ENCODE measurements around the gene EBP. TPM values are rescaled to one million over a fixed set of nuclear protein-coding genes. Genes with fewer than 3 reads are reported as not detected.

Gene EBP
- total RNA-seq, 2 experiments from 2014 or later, result 168 TPM

DNA sequence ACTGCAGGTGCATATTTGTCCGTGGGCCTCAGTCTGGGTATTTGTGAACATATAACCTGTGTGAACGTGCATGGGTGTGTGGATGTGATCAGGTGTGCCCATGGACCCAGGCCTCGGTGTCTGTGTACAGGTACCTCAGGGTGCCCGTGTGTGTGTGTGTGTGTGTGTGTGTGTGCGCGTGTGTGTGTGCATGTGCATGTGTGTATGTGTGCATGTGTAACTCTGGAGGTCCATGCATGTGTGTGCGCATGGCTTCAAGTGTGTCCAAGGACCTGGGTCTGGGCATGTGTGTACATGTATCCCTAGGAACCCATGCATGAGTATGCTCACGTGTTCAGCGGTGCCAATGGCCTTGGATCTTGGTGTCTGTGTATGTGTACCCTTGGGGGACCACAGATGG, 29.8 kb upstream of the EBP start:
- ChIA-PET POLR2A (no interaction called here), CTCF (no interaction called here)

DNA sequence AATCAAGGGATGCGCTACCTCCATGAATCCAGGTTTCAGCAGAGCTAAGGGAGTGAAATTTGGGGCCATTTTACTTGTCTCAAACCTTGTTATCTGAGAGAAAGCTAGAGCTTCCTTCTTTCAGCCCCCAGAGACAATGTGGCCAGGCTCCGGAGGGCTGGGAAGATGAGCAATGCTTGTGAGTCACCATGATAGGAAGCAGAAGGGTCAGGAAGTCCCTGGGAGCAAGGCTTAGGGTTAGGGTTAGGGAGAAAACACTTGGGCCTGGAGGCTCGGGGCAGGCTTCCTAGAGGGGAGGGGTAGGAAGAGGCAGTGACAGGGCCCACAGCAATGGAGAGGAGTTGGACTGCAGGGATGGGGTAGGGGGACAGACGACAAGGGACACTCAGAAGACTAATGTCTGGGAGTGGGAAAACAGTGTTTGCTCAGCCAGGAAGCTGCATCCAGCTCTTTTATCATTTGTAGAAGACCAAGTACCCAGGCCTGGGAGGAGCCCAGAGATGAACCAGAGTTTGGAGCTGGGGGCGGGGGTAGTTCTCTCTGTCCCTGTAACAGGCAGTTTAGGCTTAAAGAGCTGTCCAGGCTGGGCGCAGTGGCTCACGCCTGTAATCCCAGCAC, 29.2 kb upstream of the EBP start:
- POLR2A ChIA-PET, result no interaction called here
- CTCF ChIA-PET, result no interaction called here

DNA sequence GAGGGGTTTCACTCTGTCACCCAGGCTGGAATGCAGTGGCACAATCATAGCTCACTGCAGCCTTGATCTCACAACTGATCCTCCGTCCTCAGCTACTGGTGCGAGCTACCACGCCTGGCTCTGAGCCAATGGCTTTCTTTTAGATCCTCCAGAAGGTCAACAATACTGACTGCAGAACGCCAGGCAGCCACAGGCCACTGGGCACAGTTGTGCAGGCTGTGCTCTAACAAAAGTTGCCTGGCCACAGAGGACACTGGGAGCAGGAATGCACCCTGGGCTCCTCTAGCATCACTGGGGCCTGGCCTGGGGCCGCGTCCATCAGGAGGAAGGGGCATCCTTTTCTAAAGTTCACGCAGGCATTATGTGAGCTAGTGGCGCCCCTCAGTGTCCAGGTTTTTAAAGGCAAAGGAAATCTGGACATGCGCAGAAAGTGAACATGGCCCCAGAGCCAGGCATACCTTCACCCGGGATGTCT, 27.7 kb upstream of the EBP start:
- CTCF ChIA-PET, result no interaction called here
- POLR2A ChIA-PET, result interaction anchor here (0.7 kb wide), 1 partner anchor 27 kb away, joined by 5 read pairs; no protein-coding TSS in a partner anchor

DNA sequence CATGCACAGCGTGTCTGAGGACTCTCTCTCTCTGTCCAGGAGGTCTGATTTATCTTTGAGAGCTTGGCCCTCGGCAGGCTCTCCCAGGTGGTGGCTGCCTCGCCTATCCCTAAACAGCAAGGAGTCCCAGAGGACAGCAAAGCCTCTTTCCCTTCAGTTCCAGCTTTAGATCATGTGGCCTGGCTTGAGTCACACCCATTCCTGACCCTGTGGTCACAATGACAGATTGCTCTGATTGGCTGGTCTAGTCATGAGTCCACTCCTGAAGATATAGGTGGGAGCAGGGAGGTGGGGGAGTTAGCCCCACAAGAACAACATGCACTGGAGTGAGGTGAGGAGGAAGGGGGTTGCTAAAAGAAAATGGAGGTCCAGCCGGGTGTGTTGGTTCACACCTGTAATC, 24.9 kb upstream of the EBP start:
- POLR2A ChIA-PET, result no interaction called here
- CTCF ChIA-PET, result no interaction called here

DNA sequence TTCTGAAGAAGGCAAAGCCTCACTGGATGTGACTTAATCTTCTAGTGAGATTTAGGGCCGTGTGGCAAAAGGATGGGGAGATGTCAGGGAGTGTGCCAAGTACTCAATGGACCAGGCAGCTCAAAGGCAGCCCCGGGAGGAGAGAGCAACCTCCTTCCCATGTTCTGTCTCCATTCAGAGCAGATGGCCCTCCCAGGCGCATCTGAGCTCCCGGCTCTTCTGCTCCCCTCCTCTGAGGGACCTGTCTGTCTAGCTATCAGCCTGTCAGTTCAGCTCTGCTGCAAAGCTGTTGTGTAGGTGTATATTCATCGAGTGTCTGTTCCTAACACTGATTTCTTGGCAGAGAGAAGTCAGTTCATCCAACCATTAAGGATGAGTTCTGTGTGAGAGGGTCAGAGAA, 23.7 kb upstream of the EBP start:
- CTCF ChIA-PET, result no interaction called here
- POLR2A ChIA-PET, result no interaction called here

DNA sequence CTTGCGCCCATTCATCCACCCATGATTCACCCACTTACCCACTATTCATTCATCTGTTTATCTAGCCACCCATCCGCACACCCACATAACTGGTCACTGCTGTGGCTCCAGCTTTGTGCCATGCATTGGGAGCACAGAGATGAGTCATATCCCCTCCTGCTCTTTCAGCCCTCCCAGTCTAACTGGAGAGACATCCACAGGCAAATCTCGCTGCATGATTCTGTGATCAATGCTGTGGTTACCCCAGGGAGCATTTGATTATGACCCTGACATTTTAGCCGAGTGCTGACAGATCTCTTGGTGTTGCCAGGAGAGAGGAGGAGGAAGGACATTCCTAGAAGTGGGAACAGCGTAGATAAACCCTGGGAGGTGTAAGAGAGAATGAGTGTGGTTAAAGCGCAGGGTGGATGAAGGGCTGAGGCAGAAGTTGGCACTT, 23.2 kb upstream of the EBP start:
- ChIA-PET CTCF (no interaction called here), POLR2A (no interaction called here)

DNA sequence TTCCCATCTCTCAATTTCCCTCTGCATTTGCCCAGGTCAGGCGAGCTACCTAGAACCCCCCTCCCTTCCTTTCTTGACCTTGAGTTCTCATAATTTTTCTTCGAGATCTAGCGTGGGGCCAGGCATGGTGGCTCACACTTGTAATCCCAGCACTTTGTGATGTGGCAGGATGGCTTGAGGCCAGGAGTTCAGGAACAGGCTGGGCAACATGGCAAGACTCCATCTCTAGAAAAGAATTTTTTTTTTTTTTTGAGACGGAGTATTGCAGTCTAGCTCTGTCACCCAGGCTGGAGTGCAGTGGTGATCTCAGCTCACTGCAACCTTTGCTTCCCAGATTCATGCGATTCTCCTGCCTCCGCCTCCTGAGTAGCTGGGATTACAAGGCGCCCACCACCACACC, 17.3 kb upstream of the EBP start:
- ChIA-PET POLR2A (no interaction called here), CTCF (interaction anchor here (1.0 kb wide), 1 partner anchor 37 kb away, joined by 3 read pairs; no protein-coding TSS in a partner anchor)

DNA sequence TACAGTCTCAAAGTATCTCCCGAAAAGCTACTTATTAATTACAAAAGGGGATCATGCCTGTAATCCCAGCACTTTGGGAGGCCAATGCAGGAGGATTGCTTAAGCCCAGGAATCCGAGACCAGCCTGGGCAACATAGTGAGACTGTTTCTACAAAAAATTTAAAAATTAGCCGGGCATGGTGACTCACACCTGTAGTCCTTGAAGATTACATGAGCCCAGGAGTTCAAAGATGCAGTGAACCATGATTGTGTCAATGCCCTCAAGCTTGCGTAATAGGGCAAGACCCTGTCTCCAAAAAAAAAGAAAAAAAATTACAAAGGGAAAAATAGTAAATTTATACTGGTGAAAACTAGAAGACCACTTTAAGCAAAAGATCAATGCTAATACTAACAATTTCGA, 16.1 kb upstream of the EBP start:
- ChIA-PET POLR2A (no interaction called here), CTCF (no interaction called here)

DNA sequence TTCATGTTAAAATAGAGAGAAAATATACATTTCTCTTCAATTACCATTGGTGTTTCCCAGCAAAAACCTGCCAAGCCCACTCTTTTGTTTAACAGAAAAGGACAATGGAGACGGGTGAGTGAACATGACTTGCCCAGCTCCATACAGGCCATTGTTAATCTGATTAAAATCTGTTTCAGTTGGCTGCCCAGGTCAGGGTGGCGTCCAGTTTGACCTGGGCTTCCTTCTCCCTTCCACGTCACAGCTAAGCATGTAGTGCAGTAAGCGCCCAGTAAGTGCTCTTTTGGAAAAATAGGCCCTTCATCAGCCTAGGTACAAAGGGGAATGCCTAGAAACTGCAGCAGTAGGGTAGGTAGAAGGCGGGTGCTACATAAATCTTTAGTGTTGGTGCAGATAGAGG, 14.4 kb upstream of the EBP start:
- POLR2A ChIA-PET, result no interaction called here
- CTCF ChIA-PET, result no interaction called here

DNA sequence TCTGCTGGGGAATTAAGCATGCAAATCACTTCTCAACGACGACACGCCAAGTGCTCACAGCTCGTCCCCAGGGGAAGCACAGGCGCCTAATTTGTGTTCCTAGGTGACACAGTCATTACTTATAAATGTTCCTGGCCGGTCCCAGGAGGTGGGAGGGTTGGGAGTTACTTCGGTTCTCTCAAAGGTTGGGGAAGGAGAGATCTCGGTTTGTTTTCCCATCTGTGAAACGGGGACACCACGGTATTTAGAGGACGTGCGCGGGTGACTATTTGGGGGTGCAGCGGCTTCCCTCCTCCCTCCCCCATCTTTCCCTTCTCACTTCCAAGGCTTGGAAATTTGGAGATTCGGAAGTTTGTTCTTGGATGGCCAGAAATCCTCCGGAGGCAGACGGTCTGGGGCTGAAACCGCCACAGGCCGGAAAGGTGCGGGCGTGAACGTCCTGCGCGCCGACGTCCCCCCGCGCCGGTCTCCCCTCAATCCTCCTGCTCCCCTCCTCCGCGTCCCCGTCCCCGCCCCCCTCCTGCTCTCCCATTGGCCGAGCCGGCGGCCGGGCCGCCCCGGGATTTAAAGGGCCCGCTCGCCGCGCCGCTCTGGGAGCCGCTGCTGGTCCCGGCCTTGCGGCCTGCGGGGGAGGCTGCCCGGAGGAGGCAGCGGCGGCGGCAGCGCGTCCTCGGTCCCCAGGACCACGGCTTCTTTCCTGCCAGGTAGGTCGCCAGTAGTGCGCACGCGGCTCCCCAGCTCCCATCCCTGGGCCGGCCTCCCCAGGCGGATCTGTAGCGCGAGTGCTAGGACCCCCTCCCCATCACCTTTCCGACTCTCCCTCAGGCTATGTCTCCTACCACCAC, 13.0 kb upstream of the EBP start, which contains the start of gene PORCN:
TSS of gene PORCN (plus strand) at position 593 of the 845 bp plus-strand sequence. CDS start 829 bp downstream, outside the sequence.
- POLR2A ChIA-PET, result no interaction called here

DNA sequence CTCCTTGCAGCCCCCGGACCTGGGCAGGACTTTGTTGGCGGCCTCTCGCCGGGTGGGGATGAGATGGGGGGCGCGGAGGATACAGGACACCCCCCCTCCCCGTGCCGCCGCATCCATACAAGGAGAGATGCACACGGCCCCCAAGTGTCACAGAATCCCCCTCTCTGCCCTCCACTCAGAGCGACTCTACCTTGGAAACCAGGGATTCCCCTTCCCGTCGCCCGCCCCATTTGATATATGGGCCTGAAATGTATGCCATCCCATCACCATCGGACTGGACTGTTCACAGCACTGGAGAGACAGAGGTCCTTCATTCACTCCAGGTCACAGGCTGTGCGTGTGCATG, 12.4 kb upstream of the EBP start:
- POLR2A ChIA-PET, result no interaction called here
- CTCF ChIA-PET, result no interaction called here

More for the DNA sequence above, 13.0 kb upstream of the EBP start, which contains the start of gene PORCN:
- CTCF ChIA-PET, result no interaction called here

DNA sequence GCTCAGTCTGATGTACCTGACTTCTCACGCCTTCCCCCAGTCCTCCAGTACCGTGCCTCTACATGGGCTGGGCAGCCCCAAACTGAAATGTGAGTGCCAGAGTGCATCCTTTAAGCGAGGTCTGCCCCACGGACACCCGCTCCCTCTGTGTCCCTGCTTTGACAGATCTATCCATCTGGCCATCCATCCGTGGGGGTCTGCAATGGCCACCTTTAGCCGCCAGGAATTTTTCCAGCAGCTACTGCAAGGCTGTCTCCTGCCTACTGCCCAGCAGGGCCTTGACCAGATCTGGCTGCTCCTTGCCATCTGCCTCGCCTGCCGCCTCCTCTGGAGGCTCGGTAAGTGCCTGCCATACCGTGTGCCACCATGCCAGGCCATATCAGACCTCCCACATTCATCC, 12.0 kb upstream of the EBP start:
- POLR2A ChIA-PET, result no interaction called here

DNA sequence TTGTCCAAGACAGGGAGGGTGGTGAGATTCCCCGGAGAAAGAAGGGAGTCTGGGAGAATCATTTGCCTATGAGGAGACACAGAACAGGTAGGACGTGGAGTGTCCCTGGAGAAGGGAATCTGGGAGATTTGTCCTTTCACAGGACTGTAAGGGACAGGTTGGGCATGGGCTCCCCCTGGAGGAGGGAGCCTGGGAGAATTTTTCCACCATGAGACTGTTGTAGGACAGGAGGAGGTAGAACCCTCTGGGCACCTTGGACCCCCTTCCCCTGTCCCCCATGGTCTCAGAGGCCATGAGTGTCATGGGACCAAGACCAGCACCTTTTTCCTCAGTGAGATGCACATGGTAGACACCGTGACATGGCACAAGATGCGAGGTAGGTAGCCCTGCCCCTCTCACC, 10.0 kb upstream of the EBP start:
- CTCF ChIA-PET, result no interaction called here

More for the DNA sequence above, 12.0 kb upstream of the EBP start:
- CTCF ChIA-PET, result no interaction called here

DNA sequence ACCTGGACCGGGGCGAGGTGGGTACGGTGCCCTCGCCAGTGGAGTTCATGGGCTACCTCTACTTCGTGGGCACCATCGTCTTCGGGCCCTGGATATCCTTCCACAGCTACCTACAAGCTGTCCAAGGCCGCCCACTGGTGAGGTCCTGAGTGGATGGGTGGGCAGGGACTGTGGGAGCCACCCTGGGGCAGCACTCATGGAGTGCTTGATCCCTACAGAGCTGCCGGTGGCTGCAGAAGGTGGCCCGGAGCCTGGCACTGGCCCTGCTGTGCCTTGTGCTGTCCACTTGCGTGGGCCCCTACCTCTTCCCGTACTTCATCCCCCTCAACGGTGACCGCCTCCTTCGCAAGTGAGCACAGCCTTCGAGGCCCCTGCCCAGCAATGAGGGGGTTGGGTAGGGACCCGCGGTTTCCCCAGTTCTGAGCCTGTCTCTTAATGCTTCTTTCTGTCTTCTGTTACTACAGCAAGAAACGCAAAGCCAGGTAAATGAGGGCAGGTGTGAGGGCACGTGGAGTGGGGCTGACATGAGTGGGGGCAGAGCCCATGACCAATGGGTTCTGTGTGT, 9.2 kb upstream of the EBP start:
- CTCF ChIA-PET, result no interaction called here
- POLR2A ChIA-PET, result no interaction called here

More for the DNA sequence above, 10.0 kb upstream of the EBP start:
- POLR2A ChIA-PET, result no interaction called here

DNA sequence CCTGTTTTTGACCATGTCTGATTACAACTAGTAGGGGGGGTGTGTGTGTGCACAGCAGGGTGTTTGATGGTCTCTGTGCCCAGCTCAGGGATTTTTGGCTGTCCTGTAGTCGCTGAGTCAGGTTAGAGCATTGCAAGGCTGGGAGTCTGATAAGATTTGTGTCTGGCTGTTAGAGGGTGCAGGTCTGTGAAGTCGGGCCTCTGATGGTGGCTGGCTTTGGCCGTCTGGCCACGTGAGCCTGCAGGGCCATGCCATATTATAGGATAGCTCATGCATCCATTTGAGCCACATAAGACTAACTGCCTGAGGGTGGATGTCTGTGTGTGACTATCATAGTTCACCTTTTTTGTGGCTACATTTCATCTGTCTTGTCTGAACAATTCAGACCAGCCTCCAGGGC, 7.9 kb upstream of the EBP start:
- CTCF ChIA-PET, result no interaction called here
- POLR2A ChIA-PET, result no interaction called here

DNA sequence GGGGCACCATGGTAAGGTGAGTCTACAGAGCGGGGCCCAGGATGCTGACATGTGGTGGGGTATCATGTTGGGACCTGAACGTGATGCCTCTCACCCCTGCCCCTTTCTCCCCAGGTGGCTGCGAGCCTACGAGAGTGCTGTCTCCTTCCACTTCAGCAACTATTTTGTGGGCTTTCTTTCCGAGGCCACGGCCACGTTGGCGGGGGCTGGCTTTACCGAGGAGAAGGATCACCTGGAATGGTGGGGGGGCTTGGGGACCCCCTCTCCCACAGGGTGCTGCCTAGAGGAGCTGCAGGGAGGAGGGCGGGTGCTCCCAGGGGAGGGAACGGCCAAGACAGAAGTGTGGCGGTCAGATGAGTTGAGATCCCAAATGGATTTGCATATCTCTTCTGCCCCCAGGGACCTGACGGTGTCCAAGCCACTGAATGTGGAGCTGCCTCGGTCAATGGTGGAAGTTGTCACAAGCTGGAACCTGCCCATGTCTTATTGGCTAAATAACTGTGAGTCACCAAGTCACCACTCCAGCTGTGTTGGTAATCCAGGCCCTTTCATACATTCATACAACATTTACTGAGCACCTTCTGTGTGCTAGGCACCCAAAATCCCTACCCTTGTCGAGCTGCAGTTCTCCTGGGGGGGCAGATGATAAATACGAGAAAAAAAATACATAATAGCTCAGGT, 7.3 kb upstream of the EBP start:
- ChIA-PET CTCF (no interaction called here), POLR2A (no interaction called here)

DNA sequence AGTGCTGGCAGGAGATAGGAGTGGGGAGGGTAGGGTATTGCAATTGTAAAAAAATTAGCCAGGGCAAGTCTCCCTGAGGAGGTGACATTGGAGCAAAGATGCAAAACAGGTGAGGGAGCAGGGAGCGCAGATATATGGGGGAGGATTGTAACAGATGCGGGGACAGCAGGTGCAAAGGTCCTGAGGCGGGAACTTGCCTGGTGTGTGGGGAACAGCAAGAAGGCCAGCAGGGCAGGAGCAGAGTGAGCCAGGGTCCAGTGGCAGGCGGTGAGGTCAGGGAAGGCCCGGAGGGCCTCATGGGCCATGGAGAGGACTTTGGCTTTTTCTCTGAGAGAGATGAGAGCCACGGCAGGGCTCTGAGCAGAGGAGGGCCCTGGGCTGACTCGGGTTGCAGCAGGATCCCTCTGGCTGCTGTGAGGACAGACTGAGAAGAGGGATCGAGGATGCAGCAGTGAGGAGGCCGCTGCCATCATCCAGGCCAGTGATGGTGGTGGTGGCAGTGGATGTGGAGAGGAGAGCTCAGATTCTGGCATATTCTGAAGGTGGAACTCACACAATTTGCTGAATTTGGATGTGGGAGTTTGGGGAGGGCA, 6.6 kb upstream of the EBP start:
- POLR2A ChIA-PET, result no interaction called here
- CTCF ChIA-PET, result no interaction called here

DNA sequence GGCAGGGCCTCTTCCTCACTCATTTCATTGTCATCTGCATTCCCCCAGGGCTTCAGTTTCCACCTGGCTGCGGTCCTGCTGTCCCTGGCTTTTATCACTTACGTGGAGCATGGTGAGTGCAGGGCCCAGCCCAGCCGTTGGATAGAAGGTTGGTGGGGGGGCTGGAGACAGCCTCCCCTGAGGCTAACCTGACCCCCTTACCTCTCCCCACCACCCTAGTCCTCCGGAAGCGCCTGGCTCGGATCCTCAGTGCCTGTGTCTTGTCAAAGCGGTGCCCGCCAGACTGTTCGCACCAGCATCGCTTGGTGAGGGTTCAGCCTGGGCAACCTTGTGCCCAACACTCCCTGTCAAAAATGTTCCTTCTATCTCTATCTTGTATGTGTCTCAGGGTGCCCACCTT, 5.8 kb upstream of the EBP start:
- ChIA-PET CTCF (no interaction called here), POLR2A (no interaction called here)

DNA sequence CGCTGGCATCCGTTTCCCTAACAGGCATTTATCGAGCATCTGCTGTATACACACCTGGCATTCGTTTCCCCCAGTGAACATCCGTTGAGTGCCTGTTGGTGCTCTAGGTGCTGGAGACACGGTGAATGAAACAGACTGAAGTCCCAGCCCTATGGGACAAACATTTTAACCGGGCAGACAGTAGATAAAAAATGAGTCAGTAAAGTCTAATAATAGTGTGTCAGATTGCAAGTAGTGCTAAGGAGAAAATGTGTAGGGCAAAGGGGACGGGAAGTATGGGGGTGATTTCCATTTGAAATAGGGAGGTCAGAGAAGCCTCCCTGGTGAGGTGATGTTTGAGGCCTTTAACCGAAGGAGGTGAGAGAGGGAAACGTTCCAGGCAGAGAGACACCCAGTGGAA, 5.3 kb upstream of the EBP start:
- POLR2A ChIA-PET, result no interaction called here
- CTCF ChIA-PET, result no interaction called here

DNA sequence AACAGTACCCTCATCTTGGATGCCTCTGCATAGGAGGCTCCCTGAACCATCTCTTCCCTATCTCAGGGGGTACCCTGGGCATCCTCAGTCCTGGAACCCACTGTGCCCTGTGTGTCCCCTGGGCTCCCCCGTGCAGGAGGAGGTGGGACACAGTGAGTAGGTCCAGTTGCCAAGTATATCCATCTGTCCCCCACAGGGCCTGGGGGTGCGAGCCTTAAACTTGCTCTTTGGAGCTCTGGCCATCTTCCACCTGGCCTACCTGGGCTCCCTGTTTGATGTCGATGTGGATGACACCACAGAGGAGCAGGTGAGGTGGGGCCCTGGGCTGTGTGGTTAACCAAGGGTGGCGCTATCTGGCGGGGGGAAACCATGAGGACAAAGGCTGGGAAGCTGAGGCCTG, 4.6 kb upstream of the EBP start:
- CTCF ChIA-PET, result no interaction called here

More for the DNA sequence above, 4.6 kb upstream of the EBP start:
- POLR2A ChIA-PET, result no interaction called here
